Fibroblast of mammary gland (primary cell): ENCODE measurements around the gene HOXC5.

Source experiments
- DNase-seq: peaks from one replicate; pipeline ENCODE4 v3.0.0-alpha.2; 2010; ENCODE audit warnings: low read depth
- H3K4me3 ChIP-seq: 2 replicates; pipeline ENCODE4 v1.5.1; 2011; ENCODE audit warnings: low read depth, mild to moderate bottlenecking, low read length, moderate library complexity; ENCODE audit not compliant: control insufficient read depth
- CTCF ChIP-seq: conservative IDR thresholded peaks from 2 replicates; pipeline ENCODE4 v1.5.1; 2011; ENCODE audit warnings: low read depth, low read length, inconsistent platforms; ENCODE audit not compliant: control insufficient read depth, insufficient read depth

The HOXC5 gene

GRCh38 chr12:53992377-53992889 lies 40.4 kb upstream of the HOXC5 start:
- no peak overlapping the region for H3K4me3 ChIP-seq
- no peak for DNase-seq
- TF ChIP-seq CTCF: no peak

GRCh38 chr12:53993162-53994008 lies 39.5 kb upstream of the HOXC5 start:
- no peak for DNase-seq
- no peak for TF ChIP-seq CTCF
- H3K4me3 ChIP-seq: no peak overlapping the region

DNA sequence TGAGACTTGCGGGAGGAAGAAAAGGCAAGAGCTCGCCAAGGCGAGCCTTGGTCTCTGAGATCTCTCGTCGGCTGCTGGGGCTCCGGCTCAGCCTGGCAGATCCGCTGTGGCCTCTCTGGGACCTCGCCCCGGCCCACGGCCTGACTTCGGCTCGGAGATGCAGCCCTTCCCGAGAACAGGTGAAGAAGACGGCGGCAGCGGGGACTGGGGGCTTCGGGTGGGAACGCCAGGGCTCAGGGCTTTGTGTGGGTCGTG lies 38.9 kb upstream of the HOXC5 start:
- H3K4me3 ChIP-seq: peak overlapping the region; percentile 49
- no peak for TF ChIP-seq CTCF
- DNase-seq: no peak

DNA sequence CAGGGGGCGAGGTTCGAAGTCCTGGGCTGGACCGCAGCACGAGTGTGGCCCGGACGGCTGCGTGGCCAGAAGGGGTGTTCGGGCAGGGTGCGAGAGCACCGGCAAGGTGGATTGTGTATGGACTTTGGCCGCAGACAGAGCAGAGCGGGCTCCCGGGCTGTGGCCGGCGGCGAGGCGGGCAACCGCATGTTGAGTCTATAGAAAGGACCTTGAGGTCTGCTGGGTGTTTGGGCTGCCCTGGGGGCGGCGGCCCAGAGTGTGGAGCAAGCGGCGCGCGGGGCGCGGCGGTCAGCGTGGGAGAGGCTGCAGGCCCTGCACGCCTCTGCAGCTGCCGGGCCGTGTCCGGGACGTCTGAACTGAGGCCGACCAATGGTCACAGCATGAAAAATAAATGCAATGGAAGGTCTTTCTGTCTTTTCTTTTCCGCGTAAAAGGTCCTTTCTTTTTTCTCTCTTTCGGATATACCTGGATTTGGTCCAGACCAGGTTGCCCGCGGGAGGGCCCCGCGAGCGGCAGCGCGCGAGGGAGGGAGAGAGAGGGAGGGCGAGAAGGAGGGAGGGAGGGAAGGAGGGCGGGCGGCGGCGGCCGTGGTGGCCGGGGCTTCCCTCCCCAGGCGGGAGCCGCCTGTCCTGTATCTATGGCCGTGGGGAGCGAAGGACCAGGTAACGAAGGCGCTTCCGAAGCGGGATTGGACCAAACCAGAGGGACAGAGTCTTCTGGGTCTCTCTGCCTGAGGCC lies 38.4 kb upstream of the HOXC5 start:
- no peak for DNase-seq
- no peak for TF ChIP-seq CTCF
- H3K4me3 ChIP-seq: peak overlapping the region; percentile 49

DNA sequence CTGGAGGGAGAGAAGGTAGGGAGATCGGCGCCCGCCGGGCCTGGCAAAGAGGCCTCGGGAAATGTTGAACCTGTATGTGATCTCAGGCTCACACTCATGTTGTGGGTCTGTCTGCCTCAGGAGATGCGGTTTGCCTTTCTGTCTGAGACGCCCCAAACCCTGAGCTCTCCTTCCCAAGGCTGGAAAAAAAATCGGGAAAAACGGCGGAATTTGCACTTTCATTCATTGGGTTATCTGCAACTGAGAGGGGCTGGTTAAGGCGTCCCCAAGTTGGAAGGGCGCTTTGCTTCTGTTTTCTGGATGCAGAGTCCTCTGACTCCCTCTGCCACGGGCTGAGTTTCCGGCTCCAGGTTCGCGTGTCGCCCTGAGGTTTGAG lies 37.9 kb upstream of the HOXC5 start:
- H3K4me3 ChIP-seq: peak overlapping the region; percentile 49
- no peak for TF ChIP-seq CTCF
- DNase-seq: no peak

- DNase-seq: peak; percentile 51
- peak overlapping the region; percentile 49 for H3K4me3 ChIP-seq
- no peak for TF ChIP-seq CTCF
Measured at GRCh38 chr12:53995378-53996239, 37.2 kb upstream of the HOXC5 start.
